C4-2B (cell line): ENCODE results near the gene ENAH.

Experiments used
- CTCF ChIP-seq: fragments of 450-650 bp; conservative IDR thresholded peaks from 2 replicates; pipeline ENCODE4 v1.5.1; 2017; ENCODE audit warnings: mild to moderate bottlenecking
- ZFX ChIP-seq: fragments of 450-650 bp; IDR thresholded peaks from 2 replicates; pipeline ENCODE4 v1.6.1; 2017

- TF ChIP-seq CTCF (no peak), ZFX (no peak)
Observed at GRCh38 chr1:225598847-225599246, 54.1 kb downstream of the ENAH start.
